Putamen (tissue), 1 donor: ENCODE results near the gene EFNA3.
A peak's percentile ranks its signal among the peaks of the same experiment; 100 is the strongest.

ENCODE experiments used
- DNase-seq: peaks from one replicate; pipeline ENCODE4 v3.0.0-alpha.2; 2016; ENCODE audit warnings: low spot score

The EFNA3 gene

GRCh38 chr1:155133799-155134281 is 55.2 kb downstream of the EFNA3 start:
- DNase-seq = no peak

- no peak for DNase-seq
Measured at GRCh38 chr1:155134322-155134721, 55.7 kb downstream of the EFNA3 start.

GRCh38 chr1:155134880-155135414 is 56.3 kb downstream of the EFNA3 start:
- DNase-seq = peak; percentile 74

GRCh38 chr1:155135415-155136028 is 56.9 kb downstream of the EFNA3 start, which contains the start of gene SLC50A1:
Gene SLC50A1 (plus strand): TSS chr1:155135852. CDS start chr1:155135912, 60 bp downstream.
- peak; percentile 91 for DNase-seq

DNA sequence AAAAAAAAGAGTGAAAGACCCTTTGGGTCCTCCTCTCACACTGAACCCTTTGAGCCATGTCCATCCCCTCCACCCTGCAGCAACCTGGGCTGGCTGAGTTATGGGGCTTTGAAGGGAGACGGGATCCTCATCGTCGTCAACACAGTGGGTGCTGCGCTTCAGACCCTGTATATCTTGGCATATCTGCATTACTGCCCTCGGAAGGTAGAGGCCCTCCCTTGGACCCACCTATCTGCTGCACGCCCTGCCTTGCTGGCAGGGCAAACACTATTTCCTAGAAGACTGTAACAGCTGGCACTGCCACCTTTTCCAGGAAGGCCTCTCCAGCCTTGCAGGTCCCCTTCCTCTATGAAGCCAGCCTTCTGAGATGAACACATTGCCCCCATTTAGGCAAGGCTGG is 58.1 kb downstream of the EFNA3 start:
- no peak for DNase-seq
